ENCODE measurements around the gene PYROXD2.
A peak's percentile ranks its signal among the peaks of the same experiment; 100 is the strongest.

PYROXD2 gene

GRCh38 chr10:98411768-98412167 lies 3.2 kb downstream of the PYROXD2 start:
- peak; percentile 25 for DNase-seq

DNA sequence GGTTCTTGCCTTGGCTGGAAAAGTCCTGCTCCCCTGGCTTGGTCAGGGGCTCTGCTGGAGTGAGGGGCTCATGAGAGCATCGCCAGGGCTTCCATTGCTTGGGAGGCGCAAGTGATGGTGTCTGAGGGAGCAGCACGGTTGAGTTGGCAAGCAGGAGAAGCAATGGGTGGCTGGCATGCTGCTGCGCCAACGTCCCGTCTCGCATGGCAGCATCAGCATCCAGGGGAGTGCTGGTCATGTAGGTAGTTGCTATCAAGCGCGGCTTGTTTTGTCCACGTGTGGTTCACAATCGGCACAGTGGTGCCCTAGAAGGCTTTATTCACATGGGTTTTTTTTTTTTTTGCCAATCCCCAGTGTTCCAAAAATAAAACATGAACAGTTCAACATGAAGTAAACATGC lies 3.8 kb downstream of the PYROXD2 start:
- no peak for DNase-seq

DNA sequence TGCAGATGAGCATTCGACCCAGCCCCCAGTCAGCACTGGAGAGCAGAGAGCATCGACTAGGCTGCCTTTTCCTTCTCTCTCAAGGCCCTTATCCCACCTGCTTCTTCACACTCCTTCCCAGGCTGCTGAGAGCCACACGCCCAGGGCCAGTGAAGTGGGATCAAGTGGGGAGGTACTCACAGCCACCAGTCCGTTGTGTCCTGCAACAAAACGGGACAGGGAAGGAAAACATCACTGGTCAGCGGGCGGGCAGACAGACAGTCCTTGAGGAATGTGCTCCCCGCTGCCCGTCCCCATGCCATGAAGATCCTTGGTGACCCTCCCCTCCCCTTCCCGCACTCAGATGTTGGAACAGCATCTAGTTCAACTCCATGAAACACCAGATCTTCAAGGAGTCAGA lies 4.2 kb downstream of the PYROXD2 start:
- no peak for DNase-seq

- no peak for DNase-seq
These were observed 4.7 kb downstream of the PYROXD2 start for GRCh38 chr10:98410135-98410743.

DNA sequence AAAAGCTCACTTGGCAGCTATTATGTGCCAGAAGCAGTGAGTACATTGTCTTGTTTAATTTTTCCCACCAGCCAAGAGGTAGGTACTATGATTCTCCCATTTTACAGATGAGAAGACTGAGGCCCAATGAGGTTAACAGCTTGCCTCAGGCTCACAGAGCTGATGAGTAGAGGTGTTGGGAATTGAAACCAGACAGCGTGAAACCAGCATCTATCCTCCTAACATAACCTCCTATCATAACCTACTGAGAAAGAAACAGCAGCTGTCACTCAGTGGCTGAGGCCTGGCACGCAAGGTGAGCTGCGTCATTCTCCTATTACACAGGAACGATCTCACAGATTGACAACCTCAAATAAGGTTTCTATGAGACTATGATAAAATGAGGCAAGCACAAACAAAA lies 6.2 kb downstream of the PYROXD2 start:
- DNase-seq, result no peak

GRCh38 chr10:98407744-98408241 lies 7.2 kb downstream of the PYROXD2 start:
- DNase-seq, result no peak

DNA sequence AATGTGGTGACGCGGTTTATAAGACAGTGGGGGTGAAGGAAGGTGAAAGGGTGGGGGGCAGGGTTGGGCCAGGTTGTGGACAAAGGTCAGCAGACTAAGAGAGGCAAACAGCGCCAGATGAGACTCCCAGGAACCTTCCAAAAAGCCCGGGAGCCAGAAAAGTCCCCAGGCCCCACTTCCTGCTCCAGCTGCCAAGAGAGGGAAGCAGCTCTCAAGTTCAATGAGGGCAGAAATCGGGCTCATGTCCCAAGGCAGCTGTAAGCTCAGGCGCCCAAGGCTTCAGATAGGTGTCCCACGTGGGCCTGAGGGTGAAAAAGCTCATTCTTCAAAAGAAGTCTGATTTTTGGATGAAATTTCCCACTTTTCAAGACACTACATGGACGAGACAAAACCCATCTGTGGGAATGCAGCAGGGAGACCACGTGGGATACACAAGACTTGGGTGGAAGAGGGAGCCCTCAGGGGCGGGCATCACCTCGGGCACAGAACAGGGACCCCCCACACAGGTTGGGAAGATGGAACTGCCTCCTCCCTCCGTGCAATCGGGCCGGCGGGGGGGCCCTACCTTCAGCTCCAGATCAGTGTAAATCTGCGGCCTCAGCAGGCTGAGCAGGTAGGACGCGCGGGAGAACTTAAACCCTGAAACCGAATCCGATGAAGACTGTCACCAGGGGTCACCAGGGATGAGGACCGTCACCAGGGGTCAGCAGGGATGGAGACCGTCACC lies 7.8 kb downstream of the PYROXD2 start:
- no peak for DNase-seq

GRCh38 chr10:98405422-98405821 lies 9.6 kb downstream of the PYROXD2 start:
- no peak for DNase-seq

DNA sequence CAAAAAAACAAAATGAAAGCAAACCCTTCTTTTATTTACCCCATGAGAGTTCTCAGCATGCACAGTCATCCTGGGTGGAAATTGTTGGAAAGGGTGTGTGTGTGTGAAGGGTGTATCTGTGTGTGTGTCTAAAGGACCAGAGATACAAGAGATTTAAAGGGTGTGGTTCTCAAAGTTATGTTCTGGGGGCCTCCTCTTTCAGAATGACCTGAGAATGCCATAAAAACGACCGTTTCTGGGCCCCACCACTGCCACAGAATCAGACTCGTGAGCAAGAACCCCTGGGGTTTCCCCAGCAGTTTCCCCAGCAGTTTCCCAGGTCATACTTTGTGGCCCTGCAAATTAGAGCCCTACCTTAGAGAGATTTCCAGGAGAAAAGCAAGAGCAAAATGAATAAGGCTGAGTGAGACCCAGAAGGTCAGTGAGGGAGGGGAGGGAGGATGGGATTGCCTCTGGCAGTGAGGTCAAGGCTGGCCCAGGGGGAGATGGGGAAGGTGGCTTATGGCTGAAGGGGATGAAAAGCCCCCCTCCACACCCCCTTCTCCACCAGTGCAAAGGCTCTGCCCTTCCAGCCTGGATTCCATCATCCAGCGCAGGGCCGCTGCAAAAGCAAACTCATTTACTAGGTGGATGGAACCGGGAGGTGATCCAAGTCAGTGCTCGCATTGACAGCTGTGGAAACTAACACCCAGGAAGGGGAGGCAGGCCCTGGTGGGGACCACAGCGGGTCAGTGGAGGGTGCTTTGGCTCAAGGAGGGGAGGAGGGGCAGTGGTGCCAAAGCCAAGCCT lies 10.2 kb downstream of the PYROXD2 start:
- peak; percentile 58 for DNase-seq

- DNase-seq, result peak; percentile 45
These were observed 11.0 kb downstream of the PYROXD2 start for GRCh38 chr10:98403812-98404504.

- DNase-seq, result no peak
These were observed 11.9 kb downstream of the PYROXD2 start for GRCh38 chr10:98402931-98403718.

GRCh38 chr10:98402478-98402877 lies 12.5 kb downstream of the PYROXD2 start:
- no peak for DNase-seq

DNA sequence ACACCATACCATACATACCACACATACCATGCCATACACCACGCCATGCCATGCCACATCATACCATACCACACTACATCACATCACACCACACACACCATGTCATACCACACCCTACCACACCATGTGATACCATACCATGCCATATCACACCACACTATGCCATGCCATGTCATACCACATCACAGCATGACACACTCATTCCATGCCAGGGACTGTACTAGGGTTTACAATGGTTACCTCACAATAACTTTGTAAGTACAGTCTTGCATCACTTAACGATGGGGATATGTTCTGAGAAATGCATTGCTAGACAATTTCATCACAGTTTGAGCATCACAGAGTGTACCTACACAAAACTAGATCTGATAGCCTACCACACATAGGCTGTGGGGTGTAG lies 14.5 kb downstream of the PYROXD2 start:
- no peak for DNase-seq

- no peak for DNase-seq
These were observed 15.2 kb downstream of the PYROXD2 start for GRCh38 chr10:98399784-98400183.

DNA sequence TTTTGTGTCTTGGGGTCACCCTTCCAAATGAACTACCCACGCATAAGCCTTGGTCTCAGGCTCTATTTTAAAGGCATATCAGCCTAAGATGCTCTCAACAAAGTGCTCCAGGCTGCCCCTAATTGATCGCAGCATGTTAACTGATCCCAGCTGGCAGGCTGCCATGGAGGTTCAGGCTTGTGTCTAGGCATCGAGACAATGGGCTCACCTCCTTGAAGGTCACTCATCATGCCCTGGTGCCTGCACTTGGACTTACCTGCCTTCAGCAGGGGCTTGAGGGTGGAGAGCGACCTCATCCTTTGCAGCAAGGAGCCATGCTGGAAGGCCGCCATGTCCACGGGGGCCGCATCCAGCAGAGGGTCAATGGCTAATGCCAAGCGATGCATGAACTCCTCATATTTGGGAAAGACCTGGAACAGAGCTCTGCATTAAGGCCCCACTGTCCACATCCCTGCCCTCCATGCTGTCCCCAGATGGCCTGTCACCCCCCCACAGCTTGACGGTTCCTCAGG lies 17.8 kb downstream of the PYROXD2 start:
- DNase-seq, result no peak

DNA sequence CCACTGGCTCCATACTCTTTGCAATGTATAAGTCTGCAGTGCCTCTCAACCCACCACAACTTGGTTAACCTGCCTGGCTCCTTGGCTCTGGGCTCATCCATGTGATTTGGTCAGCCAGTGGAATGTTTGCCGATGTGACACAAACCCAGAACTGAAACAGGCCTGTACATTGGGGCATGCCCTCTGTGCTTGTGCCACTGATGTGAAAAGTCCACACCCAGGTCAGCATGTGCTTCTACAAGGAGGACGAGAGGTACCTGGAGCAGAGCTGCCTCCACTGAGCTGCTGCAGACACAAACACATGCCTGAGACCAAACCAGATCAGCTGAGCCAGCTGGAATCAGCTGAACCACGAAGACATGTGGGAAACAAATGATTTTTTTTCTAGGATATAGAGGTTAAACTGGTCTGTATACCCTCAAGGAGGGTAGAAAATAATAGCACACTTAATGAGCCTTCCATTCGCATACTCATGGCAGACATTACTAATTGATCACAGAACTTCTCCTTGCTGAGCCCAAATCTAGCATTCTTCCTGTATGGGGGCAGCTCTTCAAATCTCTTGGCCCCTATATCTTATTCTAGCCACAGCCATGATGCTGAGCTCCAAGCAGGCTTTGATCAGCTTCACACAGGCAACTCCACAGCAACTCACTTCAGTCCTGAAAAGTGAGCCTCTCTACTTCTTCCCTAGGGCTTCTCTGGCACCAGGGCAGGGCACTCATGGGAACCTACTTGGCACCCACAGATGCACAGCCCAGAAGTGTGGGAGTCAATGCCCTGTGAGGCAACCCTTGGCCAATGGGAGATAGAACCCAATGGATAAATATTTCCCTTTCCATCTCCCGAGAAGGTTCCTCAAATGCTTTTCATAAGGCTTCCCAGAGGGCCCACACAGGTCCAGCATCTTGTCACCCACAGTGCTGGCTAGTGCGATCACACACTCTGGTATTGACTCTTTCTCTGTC lies 18.6 kb downstream of the PYROXD2 start:
- no peak for DNase-seq

- DNase-seq, result no peak
These were observed 20.0 kb downstream of the PYROXD2 start for GRCh38 chr10:98394851-98395440.

GRCh38 chr10:98391578-98391991 lies 23.4 kb downstream of the PYROXD2 start:
- no peak for DNase-seq

DNA sequence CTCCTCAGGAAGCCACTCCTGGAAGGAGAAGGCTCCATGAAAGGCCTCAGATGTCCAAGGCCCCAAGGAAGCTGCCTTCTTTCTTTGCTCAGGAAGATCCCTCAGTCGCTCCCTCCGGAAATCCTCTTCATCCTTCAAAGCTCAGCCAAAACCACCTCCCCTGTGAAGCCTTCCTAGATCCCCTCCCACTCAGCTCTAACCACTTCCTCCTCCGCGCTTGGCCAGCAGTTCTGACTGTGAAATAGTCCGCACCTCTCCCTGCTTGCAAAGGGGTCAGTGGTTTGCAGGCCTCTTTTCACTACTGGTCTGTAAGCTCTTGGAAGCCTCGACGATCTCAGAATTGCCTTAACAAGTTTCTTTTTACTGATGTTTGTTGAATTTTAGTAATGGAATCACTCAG lies 23.9 kb downstream of the PYROXD2 start:
- no peak for DNase-seq

DNA sequence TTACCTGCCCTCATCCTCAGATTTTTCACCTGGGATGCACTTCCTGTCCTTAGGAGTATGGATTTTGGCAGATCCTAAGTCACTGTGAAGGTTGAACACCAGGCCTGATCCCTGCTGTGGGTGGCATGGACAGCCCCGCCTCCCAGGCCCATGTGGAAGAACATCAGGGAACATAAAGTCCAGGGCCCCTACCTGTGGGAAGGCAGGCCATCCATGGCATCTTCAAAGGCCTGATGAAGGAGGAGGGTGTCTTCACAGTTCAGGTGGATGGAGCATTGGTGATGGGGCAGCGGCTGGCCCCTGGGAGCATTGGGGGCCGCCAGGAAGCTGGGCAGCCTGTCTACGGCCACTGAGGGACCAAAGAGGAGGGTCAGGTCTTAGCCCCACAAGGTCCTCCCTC lies 24.6 kb downstream of the PYROXD2 start:
- no peak for DNase-seq
